ENCODE results near the gene TTLL6. TPM values are rescaled to one million over a fixed set of nuclear protein-coding genes. Genes with fewer than 3 reads are reported as not detected.
A peak's percentile ranks its signal among the peaks of the same experiment; 100 is the strongest.

The TTLL6 gene
- total and polyA plus RNA-seq, 2 of the 8 experiments (the other 6 are each of a cell fraction or from before 2014, with no cell fraction given): 2.6 to 4.3 TPM

GRCh38 chr17:48749621-48750553 lies 67.1 kb downstream of the TTLL6 start (continued):
- TF ChIP-seq SUZ12 (IDR thresholded peaks at IDR 0.05; ENCODE audit: low read length): peak; percentile 98
